Chondrocyte (in vitro differentiated cells): ENCODE measurements around the gene EYA2. TPM values are rescaled to one million over a fixed set of nuclear protein-coding genes. Genes with fewer than 3 reads are reported as not detected.

Experiments used
- DNase-seq: peaks from one replicate; pipeline ENCODE4 v3.0.0; 2021; ENCODE audit warnings: mixed read lengths, low spot score
- H3K27ac Mint-ChIP-seq: one replicate; pipeline ENCODE4 v1.8.0; 2021; ENCODE audit warnings: mild to moderate bottlenecking, moderate library complexity, mixed read lengths; ENCODE audit not compliant: unreplicated experiment
- H3K27me3 Mint-ChIP-seq: 2 replicates; pipeline ENCODE4 v1.8.0; 2021; ENCODE audit warnings: low read depth, mixed read lengths
- H3K36me3 Mint-ChIP-seq: 2 replicates; pipeline ENCODE4 v1.8.0; 2021; ENCODE audit warnings: low read depth, mixed read lengths
- H3K4me1 Mint-ChIP-seq: 2 replicates; pipeline ENCODE4 v1.8.0; 2021; ENCODE audit warnings: low read depth, mild to moderate bottlenecking, mixed read lengths
- H3K4me3 Mint-ChIP-seq: one replicate; pipeline ENCODE4 v1.8.0; 2021; ENCODE audit warnings: mild to moderate bottlenecking, moderate library complexity, mixed read lengths; ENCODE audit not compliant: unreplicated experiment
- H3K9me3 Mint-ChIP-seq: 2 replicates; pipeline ENCODE4 v1.8.0; 2021; ENCODE audit warnings: low read depth, mixed read lengths
- CTCF ChIP-seq: fragments of 200-600 bp; sonication (generic); IDR thresholded peaks from 2 replicates; pipeline ENCODE4 v1.5.0; 2021; ENCODE audit warnings: antibody characterized with exemption, mild to moderate bottlenecking, moderate library complexity
- total RNA-seq: library from RNA; stranded (reverse); gene quantifications from 3 replicates; pipeline ENCODE4 v1.2.1, GENCODE V29; 2021

The EYA2 gene
- total RNA-seq, 1 donor from 2014 or later = 0.32 TPM

GRCh38 chr20:47127999-47128398 is 233.4 kb downstream of the EYA2 start:
- DNase-seq = no peak
- no peak for TF ChIP-seq CTCF
- H3K4me1 Mint-ChIP-seq = peaks cover 36% of the 10 kb centered on the region
- no peak overlapping the region for H3K27ac Mint-ChIP-seq
- H3K36me3 Mint-ChIP-seq = no peaks in the 10 kb centered on the region
- no peaks in the 10 kb centered on the region for H3K9me3 Mint-ChIP-seq
- H3K27me3 Mint-ChIP-seq = no peaks in the 10 kb centered on the region
- H3K4me3 Mint-ChIP-seq = no peak overlapping the region

- H3K4me1 Mint-ChIP-seq = peaks cover 40% of the 10 kb centered on the region
- no peak for DNase-seq
- H3K27ac Mint-ChIP-seq = no peak overlapping the region
- H3K4me3 Mint-ChIP-seq = no peak overlapping the region
- H3K27me3 Mint-ChIP-seq = no peaks in the 10 kb centered on the region
- H3K9me3 Mint-ChIP-seq = no peaks in the 10 kb centered on the region
- H3K36me3 Mint-ChIP-seq = no peaks in the 10 kb centered on the region
- no peak for TF ChIP-seq CTCF
Measured at GRCh38 chr20:47129306-47129705, 234.7 kb downstream of the EYA2 start.

- no peaks in the 10 kb centered on the region for H3K9me3 Mint-ChIP-seq
Measured at GRCh38 chr20:47133809-47134456, 239.3 kb downstream of the EYA2 start.

GRCh38 chr20:47136782-47137181 is 242.1 kb downstream of the EYA2 start:
- Mint-ChIP-seq H3K4me3 (no peak overlapping the region), H3K27ac (no peak overlapping the region), H3K27me3 (no peaks in the 10 kb centered on the region), H3K36me3 (no peaks in the 10 kb centered on the region), H3K4me1 (peaks cover 28% of the 10 kb centered on the region), H3K9me3 (peaks cover 6% of the 10 kb centered on the region)
- DNase-seq = no peak
- no peak for TF ChIP-seq CTCF

More at GRCh38 chr20:47133809-47134456, 239.3 kb downstream of the EYA2 start:
- H3K27me3 Mint-ChIP-seq = no peaks in the 10 kb centered on the region
- H3K4me1 Mint-ChIP-seq = peaks cover 22% of the 10 kb centered on the region
- no peaks in the 10 kb centered on the region for H3K36me3 Mint-ChIP-seq
- H3K4me3 Mint-ChIP-seq = no peak overlapping the region
- DNase-seq = no peak
- TF ChIP-seq CTCF = no peak
- peak overlapping the region; percentile 32 for H3K27ac Mint-ChIP-seq

GRCh38 chr20:47137231-47137870 is 242.7 kb downstream of the EYA2 start:
- DNase-seq = no peak
- H3K4me3 Mint-ChIP-seq = no peak overlapping the region
- H3K27me3 Mint-ChIP-seq = no peaks in the 10 kb centered on the region
- no peak overlapping the region for H3K27ac Mint-ChIP-seq
- H3K36me3 Mint-ChIP-seq = no peaks in the 10 kb centered on the region
- H3K4me1 Mint-ChIP-seq = peaks cover 28% of the 10 kb centered on the region
- TF ChIP-seq CTCF = no peak
- H3K9me3 Mint-ChIP-seq = peaks cover 8% of the 10 kb centered on the region
